Vagina (tissue), 2 donors: ENCODE data around the gene ANKRD29.

Source experiments
- POLR2A ChIP-seq, 2 donors: fragments of 450-650 bp; IDR thresholded peaks; one replicate each; pipeline ENCODE4 v1.6.1; 2017; ENCODE audit warnings: antibody characterized with exemption in 2 of 2, mild to moderate bottlenecking in 2 of 2, moderate library complexity in 2 of 2
- POLR2AphosphoS5 ChIP-seq, 2 donors: sonication (generic); formaldehyde crosslinking; IDR thresholded peaks; one replicate each; pipeline ENCODE4 v1.9.0; 2017; ENCODE audit warnings: antibody characterized with exemption in 2 of 2, mild to moderate bottlenecking in 2 of 2, low read depth in 1 of 2; ENCODE audit not compliant: insufficient read depth in 1 of 2
- TF ChIP-seq, protein P1 (sequence below), 3 experiments: fragments of 450-650 bp in 2 of 3; fragments of 200-600 bp in 1 of 3; sonication (generic) in 1 of 3; IDR thresholded peaks; one replicate each; pipeline ENCODE4 v1.5.1; 2017 to 2019; ENCODE audit warnings: antibody characterized with exemption in 3 of 3, mild to moderate bottlenecking in 2 of 3, moderate library complexity in 2 of 3

DNA sequence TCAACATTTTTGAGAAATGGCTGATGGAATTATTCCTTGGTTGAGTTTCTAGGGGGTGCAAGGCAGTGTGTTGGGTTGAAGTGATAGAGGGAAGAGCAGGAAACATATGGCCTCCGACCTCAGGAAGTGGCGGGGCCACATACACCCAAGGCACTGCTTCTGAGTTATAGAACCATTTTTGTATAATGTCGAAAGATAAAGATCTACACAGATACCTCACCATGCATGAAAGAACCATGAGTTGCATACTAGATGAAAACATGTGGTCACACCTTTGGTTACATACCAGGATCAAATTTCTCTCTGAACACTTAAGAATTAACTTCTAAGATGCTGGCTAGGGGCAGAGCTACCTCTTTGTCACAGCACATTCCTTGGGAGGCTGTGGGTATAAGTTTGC is 49.7 kb upstream of the ANKRD29 start:
- no peak for TF ChIP-seq POLR2AphosphoS5 (IDR thresholded peaks at IDR 0.05; ENCODE audit: insufficient read depth in 1 of 2, low read depth in 1 of 2)
- TF ChIP-seq, protein P1, sequence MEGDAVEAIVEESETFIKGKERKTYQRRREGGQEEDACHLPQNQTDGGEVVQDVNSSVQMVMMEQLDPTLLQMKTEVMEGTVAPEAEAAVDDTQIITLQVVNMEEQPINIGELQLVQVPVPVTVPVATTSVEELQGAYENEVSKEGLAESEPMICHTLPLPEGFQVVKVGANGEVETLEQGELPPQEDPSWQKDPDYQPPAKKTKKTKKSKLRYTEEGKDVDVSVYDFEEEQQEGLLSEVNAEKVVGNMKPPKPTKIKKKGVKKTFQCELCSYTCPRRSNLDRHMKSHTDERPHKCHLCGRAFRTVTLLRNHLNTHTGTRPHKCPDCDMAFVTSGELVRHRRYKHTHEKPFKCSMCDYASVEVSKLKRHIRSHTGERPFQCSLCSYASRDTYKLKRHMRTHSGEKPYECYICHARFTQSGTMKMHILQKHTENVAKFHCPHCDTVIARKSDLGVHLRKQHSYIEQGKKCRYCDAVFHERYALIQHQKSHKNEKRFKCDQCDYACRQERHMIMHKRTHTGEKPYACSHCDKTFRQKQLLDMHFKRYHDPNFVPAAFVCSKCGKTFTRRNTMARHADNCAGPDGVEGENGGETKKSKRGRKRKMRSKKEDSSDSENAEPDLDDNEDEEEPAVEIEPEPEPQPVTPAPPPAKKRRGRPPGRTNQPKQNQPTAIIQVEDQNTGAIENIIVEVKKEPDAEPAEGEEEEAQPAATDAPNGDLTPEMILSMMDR (IDR thresholded peaks at IDR 0.05) = no peak
- no peak for TF ChIP-seq POLR2A (IDR thresholded peaks at IDR 0.05)
